PC-9 (cell line): ENCODE results near the gene RHO.

Source experiments
- EZH2 ChIP-seq: fragments of 200-600 bp; sonication (generic); IDR thresholded peaks from 2 replicates; pipeline ENCODE4 v1.8.0; 2017; ENCODE audit warnings: antibody characterized with exemption, low read depth
- TF ChIP-seq, protein P1 (sequence below): fragments of 200-600 bp; sonication (generic); conservative IDR thresholded peaks from 2 replicates; pipeline ENCODE4 v1.6.1; 2017; ENCODE audit warnings: mixed run types, antibody characterized with exemption, mild to moderate bottlenecking, moderate library complexity

DNA sequence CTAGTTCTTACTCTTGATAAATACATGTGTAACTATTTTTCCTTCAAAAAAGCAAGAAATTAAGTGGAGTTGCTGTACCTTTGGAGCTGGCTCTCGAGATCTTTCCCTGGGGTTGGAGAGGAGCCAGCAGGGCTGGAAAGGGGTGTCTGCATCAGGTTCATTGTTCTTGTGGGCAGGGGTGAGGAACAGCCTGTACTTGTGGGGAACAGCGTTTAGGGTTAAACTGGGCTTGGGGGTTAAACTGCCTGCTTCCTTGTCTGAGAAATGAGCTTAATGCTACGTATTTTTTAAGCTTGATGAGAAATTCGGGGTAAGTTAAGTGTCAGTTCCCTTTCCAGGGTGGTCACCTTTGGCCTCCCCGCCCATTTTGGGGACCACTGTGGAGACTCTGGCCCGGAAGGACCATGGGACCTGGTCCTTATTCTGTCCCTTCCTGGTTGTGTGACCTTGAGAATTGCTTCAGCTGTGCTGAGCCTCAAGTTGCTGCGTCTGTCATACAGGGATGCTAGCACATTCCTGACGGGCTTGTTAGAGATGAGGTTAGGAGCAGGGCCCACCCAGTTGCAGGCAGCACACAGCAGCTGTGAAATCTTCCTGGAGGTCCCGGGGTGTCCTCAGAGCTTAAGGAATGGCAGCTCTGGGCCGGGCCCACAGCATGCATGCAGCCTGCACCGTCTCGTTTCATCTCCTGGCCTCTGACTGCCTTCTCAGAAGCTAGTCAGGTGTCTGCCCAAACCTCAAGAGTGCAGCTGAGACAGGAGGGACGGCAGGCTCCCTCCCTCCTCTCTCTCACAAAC is 26.1 kb downstream of the RHO start:
- TF ChIP-seq, protein P1, sequence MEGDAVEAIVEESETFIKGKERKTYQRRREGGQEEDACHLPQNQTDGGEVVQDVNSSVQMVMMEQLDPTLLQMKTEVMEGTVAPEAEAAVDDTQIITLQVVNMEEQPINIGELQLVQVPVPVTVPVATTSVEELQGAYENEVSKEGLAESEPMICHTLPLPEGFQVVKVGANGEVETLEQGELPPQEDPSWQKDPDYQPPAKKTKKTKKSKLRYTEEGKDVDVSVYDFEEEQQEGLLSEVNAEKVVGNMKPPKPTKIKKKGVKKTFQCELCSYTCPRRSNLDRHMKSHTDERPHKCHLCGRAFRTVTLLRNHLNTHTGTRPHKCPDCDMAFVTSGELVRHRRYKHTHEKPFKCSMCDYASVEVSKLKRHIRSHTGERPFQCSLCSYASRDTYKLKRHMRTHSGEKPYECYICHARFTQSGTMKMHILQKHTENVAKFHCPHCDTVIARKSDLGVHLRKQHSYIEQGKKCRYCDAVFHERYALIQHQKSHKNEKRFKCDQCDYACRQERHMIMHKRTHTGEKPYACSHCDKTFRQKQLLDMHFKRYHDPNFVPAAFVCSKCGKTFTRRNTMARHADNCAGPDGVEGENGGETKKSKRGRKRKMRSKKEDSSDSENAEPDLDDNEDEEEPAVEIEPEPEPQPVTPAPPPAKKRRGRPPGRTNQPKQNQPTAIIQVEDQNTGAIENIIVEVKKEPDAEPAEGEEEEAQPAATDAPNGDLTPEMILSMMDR = no peak
- no peak for TF ChIP-seq EZH2
